KMS-11 (cell line): Measurements from ENCODE around the gene FGD6.

Experiments used
- H2AFZ ChIP-seq: fragments of 200-600 bp; sonication (generic); 2 replicates; pipeline ENCODE4 v1.6.1; 2016; ENCODE audit warnings: antibody characterized with exemption, mixed run types, low read depth
- H3K27ac ChIP-seq: fragments of 200-600 bp; sonication (generic); 2 replicates; pipeline ENCODE4 v1.6.1; 2016; ENCODE audit warnings: mild to moderate bottlenecking, mixed run types
- H3K27me3 ChIP-seq: fragments of 200-600 bp; sonication (generic); 2 replicates; pipeline ENCODE4 v1.6.1; 2017; ENCODE audit warnings: mild to moderate bottlenecking, low read depth, mixed run types, moderate library complexity; ENCODE audit not compliant: insufficient read depth
- H3K36me3 ChIP-seq: fragments of 200-600 bp; sonication (generic); 2 replicates; pipeline ENCODE4 v1.6.1; 2017; ENCODE audit warnings: mild to moderate bottlenecking, mixed run types; ENCODE audit not compliant: insufficient read depth
- H3K4me1 ChIP-seq: fragments of 200-600 bp; sonication (generic); 2 replicates; pipeline ENCODE4 v1.6.1; 2016; ENCODE audit warnings: mild to moderate bottlenecking, low read depth, mixed run types; ENCODE audit not compliant: poor library complexity, severe bottlenecking
- H3K4me2 ChIP-seq: fragments of 200-600 bp; sonication (generic); 2 replicates; pipeline ENCODE4 v1.7.0; 2016; ENCODE audit warnings: mild to moderate bottlenecking, mixed run types
- H3K4me3 ChIP-seq: fragments of 200-600 bp; sonication (generic); IDR thresholded peaks from 2 replicates; pipeline ENCODE4 v1.6.1; 2017; ENCODE audit warnings: low read depth, low read length, mixed read lengths; ENCODE audit not compliant: insufficient read depth
- H3K79me2 ChIP-seq: fragments of 200-600 bp; sonication (generic); 2 replicates; pipeline ENCODE4 v1.6.1; 2016; ENCODE audit warnings: low read depth, mixed run types; ENCODE audit not compliant: insufficient read depth
- H3K9ac ChIP-seq: fragments of 200-600 bp; sonication (generic); 2 replicates; pipeline ENCODE4 v1.6.1; 2016; ENCODE audit warnings: mild to moderate bottlenecking, mixed run types
- H4K20me1 ChIP-seq: fragments of 200-600 bp; sonication (generic); 2 replicates; pipeline ENCODE4 v1.6.1; 2016; ENCODE audit warnings: mild to moderate bottlenecking, mixed run types; ENCODE audit not compliant: insufficient read depth
- TF ChIP-seq, protein P1 (sequence below): fragments of 200-600 bp; sonication (generic); conservative IDR thresholded peaks from 2 replicates; pipeline ENCODE4 v1.6.1; 2017; ENCODE audit warnings: low read depth, mild to moderate bottlenecking, antibody characterized with exemption, low read length, moderate library complexity, mixed read lengths

Gene FGD6

GRCh38 chr12:95055057-95055456, 162.2 kb downstream of the FGD6 start:
- H3K79me2 ChIP-seq, result no peaks in the 10 kb centered on the region
- no peak overlapping the region for H3K27ac ChIP-seq
- TF ChIP-seq, protein P1, sequence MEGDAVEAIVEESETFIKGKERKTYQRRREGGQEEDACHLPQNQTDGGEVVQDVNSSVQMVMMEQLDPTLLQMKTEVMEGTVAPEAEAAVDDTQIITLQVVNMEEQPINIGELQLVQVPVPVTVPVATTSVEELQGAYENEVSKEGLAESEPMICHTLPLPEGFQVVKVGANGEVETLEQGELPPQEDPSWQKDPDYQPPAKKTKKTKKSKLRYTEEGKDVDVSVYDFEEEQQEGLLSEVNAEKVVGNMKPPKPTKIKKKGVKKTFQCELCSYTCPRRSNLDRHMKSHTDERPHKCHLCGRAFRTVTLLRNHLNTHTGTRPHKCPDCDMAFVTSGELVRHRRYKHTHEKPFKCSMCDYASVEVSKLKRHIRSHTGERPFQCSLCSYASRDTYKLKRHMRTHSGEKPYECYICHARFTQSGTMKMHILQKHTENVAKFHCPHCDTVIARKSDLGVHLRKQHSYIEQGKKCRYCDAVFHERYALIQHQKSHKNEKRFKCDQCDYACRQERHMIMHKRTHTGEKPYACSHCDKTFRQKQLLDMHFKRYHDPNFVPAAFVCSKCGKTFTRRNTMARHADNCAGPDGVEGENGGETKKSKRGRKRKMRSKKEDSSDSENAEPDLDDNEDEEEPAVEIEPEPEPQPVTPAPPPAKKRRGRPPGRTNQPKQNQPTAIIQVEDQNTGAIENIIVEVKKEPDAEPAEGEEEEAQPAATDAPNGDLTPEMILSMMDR, result no peak
- no peak overlapping the region for H3K4me2 ChIP-seq
- no peaks in the 10 kb centered on the region for H3K4me1 ChIP-seq
- H3K27me3 ChIP-seq, result no peaks in the 10 kb centered on the region
- H2AFZ ChIP-seq, result no peak overlapping the region
- H3K9ac ChIP-seq, result no peak overlapping the region
- H4K20me1 ChIP-seq, result no peaks in the 10 kb centered on the region
- 0 out of 2 replicates have a peak, but pooled peaks cover 4% of the 10 kb centered on the region for H3K36me3 ChIP-seq
- H3K4me3 ChIP-seq, result no peak overlapping the region

DNA sequence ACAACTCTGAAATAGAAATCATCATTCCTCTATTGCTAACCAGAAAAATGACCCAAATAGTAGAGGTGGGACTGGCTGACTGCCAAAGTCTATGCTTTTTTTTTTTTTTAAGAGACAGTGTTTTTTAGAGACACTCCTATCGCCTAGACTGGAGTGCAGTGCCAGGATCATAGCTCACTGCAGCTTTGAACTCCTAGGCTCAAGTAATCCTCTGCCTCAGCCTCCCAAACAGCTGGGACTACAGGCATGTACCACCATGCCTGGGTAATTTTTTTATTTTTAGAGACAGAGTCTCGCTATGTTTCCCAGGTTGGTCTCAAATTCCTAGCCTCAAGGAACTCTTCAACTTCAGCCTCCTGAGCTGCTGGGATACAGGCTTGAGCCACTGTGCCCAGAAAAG, 163.1 kb downstream of the FGD6 start:
- no peak overlapping the region for H3K4me3 ChIP-seq
- H3K27ac ChIP-seq, result no peak overlapping the region
- 0 out of 2 replicates have a peak, but pooled peaks cover 4% of the 10 kb centered on the region for H3K36me3 ChIP-seq
- TF ChIP-seq, protein P1, result no peak
- H4K20me1 ChIP-seq, result no peaks in the 10 kb centered on the region
- H3K9ac ChIP-seq, result no peak overlapping the region
- no peak overlapping the region for H3K4me2 ChIP-seq
- no peaks in the 10 kb centered on the region for H3K4me1 ChIP-seq
- H3K27me3 ChIP-seq, result no peaks in the 10 kb centered on the region
- H3K79me2 ChIP-seq, result no peaks in the 10 kb centered on the region
- H2AFZ ChIP-seq, result no peak overlapping the region

DNA sequence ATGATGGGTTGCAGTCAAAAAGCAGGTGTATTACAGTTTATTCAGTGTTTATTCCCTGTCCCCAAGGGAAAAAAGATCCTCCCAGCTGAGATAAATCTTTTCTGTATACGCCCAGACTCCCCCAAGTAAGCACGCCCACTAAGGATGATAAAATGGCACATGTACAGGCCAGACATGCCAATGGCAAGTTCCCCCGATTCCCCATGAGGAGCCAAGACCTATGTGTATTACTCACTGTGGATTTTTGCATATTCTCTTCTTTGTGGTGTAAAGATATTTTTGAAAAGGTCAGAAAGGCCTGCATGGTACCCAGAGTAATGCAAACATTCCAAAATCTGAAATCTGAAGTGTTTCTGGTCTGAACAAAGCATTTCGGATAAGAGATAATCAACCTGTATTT, 166.0 kb downstream of the FGD6 start:
- Histone ChIP-seq H3K27ac (no peak overlapping the region), H3K36me3 (no peaks in the 10 kb centered on the region), H3K4me3 (no peak overlapping the region), H3K4me2 (no peak overlapping the region), H3K9ac (no peak overlapping the region), H3K4me1 (no peaks in the 10 kb centered on the region), H3K79me2 (no peaks in the 10 kb centered on the region), H3K27me3 (no peaks in the 10 kb centered on the region), H2AFZ (no peak overlapping the region), H4K20me1 (no peaks in the 10 kb centered on the region)
- TF ChIP-seq, protein P1, result no peak

GRCh38 chr12:95037906-95038305, 179.4 kb downstream of the FGD6 start:
- peaks cover 6% of the 10 kb centered on the region for H3K4me1 ChIP-seq
- TF ChIP-seq, protein P1, result no peak
- H3K36me3 ChIP-seq, result no peaks in the 10 kb centered on the region

DNA sequence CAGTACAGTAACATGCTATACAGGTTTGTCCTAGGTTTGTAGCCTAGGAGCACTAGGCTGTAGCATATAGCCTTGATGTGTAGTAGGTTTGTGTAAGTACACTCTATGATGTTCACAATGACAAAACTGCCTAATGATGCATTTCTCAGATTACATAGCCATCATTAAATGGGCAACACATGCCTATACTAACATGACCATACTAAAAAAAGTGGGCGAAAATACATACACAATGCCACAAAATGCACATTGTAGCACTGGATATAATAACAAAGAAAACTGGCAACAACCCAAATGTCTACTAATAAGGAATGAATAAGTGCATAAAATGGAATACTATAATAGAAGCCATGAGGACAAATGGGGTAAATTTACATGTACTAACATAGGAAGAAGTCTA, 182.5 kb downstream of the FGD6 start:
- Histone ChIP-seq H4K20me1 (no peaks in the 10 kb centered on the region), H3K4me1 (peaks cover 6% of the 10 kb centered on the region), H3K79me2 (no peaks in the 10 kb centered on the region), H3K9ac (no peak overlapping the region), H3K27me3 (no peaks in the 10 kb centered on the region), H3K4me3 (no peak overlapping the region), H3K36me3 (no peaks in the 10 kb centered on the region), H2AFZ (no peak overlapping the region), H3K4me2 (no peak overlapping the region), H3K27ac (no peak overlapping the region)
- TF ChIP-seq, protein P1, result no peak

More at GRCh38 chr12:95037906-95038305, 179.4 kb downstream of the FGD6 start:
- H3K27me3 ChIP-seq, result no peaks in the 10 kb centered on the region
- no peak overlapping the region for H3K9ac ChIP-seq
- H4K20me1 ChIP-seq, result no peaks in the 10 kb centered on the region
- no peak overlapping the region for H3K4me3 ChIP-seq
- H3K4me2 ChIP-seq, result no peak overlapping the region
- H3K27ac ChIP-seq, result no peak overlapping the region
- no peak overlapping the region for H2AFZ ChIP-seq
- H3K79me2 ChIP-seq, result no peaks in the 10 kb centered on the region
